K562 (cell line): ENCODE results near the gene COG3. TPM values are rescaled to one million over a fixed set of nuclear protein-coding genes. Genes with fewer than 3 reads are reported as not detected.

Experiments used
- ILF3 ChIP-seq: fragments of 450-650 bp; IDR thresholded peaks from 2 replicates; pipeline ENCODE4 v1.6.1; 2018; ENCODE audit warnings: antibody characterized with exemption, mild to moderate bottlenecking, moderate library complexity, borderline replicate concordance
- LEF1 ChIP-seq: fragments of 450-650 bp; IDR thresholded peaks from 2 replicates; pipeline ENCODE4 v1.6.1; 2016; ENCODE audit warnings: mild to moderate bottlenecking
- polyA plus RNA-seq, 8 experiments: library from polyadenylated mRNA; depleted of rRNA in 4 of 8; stranded (reverse) in 5 of 8; unstranded in 3 of 8; fragments of >200 nt; fragmentation: Nextera tagmentation in 2 of 8; fragmentation: Illumina TruSeq in 1 of 8; extraction: Ambion mirVana in 2 of 8; extraction: Trizol in 1 of 8; gene quantifications; 2 replicates each; pipeline versions ENCODE4 v1.2.1 to v1.2.3, GENCODE V29; 2011 to 2014; ENCODE audit warnings: inconsistent platforms in 1 of 8, missing spikeins in 1 of 8
- total RNA-seq, 7 experiments: library from RNA; depleted of rRNA in 6 of 7; stranded (reverse); fragments of >200 nt in 6 of 7; fragmentation: Illumina TruSeq in 2 of 7; extraction: Trizol in 2 of 7; gene quantifications; 2 replicates each; pipeline versions ENCODE4 v1.2.1 to v1.2.3, GENCODE V29; 2011 to 2021; ENCODE audit warnings: low replicate concordance in 1 of 7
- TF ChIP-seq, protein P1 (sequence below): fragments of 450-650 bp; IDR thresholded peaks from 2 replicates; pipeline ENCODE4 v1.6.1; 2016; ENCODE audit warnings: mild to moderate bottlenecking, moderate library complexity
- TF ChIP-seq, protein P2 (sequence below): fragments of 250-450 bp; sonication (Bioruptor Pico); IDR thresholded peaks from 2 replicates; pipeline ENCODE4 v1.8.0; 2021; ENCODE audit warnings: moderate library complexity, mild to moderate bottlenecking, inconsistent platforms
- TF ChIP-seq, protein P3 (sequence below): sonication (generic); formaldehyde crosslinking; IDR thresholded peaks from 2 replicates; pipeline ENCODE4 v1.8.0; 2023; ENCODE audit warnings: missing genetic modification reagents, mild to moderate bottlenecking, borderline replicate concordance

Gene COG3
- total and polyA plus RNA-seq, 9 of the 15 experiments (the other 6 are each of a cell fraction or from before 2014, with no cell fraction given) = 3.9 to 22.9 (median 14.5) TPM

- TF ChIP-seq, protein P1, sequence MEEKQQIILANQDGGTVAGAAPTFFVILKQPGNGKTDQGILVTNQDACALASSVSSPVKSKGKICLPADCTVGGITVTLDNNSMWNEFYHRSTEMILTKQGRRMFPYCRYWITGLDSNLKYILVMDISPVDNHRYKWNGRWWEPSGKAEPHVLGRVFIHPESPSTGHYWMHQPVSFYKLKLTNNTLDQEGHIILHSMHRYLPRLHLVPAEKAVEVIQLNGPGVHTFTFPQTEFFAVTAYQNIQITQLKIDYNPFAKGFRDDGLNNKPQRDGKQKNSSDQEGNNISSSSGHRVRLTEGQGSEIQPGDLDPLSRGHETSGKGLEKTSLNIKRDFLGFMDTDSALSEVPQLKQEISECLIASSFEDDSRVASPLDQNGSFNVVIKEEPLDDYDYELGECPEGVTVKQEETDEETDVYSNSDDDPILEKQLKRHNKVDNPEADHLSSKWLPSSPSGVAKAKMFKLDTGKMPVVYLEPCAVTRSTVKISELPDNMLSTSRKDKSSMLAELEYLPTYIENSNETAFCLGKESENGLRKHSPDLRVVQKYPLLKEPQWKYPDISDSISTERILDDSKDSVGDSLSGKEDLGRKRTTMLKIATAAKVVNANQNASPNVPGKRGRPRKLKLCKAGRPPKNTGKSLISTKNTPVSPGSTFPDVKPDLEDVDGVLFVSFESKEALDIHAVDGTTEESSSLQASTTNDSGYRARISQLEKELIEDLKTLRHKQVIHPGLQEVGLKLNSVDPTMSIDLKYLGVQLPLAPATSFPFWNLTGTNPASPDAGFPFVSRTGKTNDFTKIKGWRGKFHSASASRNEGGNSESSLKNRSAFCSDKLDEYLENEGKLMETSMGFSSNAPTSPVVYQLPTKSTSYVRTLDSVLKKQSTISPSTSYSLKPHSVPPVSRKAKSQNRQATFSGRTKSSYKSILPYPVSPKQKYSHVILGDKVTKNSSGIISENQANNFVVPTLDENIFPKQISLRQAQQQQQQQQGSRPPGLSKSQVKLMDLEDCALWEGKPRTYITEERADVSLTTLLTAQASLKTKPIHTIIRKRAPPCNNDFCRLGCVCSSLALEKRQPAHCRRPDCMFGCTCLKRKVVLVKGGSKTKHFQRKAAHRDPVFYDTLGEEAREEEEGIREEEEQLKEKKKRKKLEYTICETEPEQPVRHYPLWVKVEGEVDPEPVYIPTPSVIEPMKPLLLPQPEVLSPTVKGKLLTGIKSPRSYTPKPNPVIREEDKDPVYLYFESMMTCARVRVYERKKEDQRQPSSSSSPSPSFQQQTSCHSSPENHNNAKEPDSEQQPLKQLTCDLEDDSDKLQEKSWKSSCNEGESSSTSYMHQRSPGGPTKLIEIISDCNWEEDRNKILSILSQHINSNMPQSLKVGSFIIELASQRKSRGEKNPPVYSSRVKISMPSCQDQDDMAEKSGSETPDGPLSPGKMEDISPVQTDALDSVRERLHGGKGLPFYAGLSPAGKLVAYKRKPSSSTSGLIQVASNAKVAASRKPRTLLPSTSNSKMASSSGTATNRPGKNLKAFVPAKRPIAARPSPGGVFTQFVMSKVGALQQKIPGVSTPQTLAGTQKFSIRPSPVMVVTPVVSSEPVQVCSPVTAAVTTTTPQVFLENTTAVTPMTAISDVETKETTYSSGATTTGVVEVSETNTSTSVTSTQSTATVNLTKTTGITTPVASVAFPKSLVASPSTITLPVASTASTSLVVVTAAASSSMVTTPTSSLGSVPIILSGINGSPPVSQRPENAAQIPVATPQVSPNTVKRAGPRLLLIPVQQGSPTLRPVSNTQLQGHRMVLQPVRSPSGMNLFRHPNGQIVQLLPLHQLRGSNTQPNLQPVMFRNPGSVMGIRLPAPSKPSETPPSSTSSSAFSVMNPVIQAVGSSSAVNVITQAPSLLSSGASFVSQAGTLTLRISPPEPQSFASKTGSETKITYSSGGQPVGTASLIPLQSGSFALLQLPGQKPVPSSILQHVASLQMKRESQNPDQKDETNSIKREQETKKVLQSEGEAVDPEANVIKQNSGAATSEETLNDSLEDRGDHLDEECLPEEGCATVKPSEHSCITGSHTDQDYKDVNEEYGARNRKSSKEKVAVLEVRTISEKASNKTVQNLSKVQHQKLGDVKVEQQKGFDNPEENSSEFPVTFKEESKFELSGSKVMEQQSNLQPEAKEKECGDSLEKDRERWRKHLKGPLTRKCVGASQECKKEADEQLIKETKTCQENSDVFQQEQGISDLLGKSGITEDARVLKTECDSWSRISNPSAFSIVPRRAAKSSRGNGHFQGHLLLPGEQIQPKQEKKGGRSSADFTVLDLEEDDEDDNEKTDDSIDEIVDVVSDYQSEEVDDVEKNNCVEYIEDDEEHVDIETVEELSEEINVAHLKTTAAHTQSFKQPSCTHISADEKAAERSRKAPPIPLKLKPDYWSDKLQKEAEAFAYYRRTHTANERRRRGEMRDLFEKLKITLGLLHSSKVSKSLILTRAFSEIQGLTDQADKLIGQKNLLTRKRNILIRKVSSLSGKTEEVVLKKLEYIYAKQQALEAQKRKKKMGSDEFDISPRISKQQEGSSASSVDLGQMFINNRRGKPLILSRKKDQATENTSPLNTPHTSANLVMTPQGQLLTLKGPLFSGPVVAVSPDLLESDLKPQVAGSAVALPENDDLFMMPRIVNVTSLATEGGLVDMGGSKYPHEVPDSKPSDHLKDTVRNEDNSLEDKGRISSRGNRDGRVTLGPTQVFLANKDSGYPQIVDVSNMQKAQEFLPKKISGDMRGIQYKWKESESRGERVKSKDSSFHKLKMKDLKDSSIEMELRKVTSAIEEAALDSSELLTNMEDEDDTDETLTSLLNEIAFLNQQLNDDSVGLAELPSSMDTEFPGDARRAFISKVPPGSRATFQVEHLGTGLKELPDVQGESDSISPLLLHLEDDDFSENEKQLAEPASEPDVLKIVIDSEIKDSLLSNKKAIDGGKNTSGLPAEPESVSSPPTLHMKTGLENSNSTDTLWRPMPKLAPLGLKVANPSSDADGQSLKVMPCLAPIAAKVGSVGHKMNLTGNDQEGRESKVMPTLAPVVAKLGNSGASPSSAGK = no peak
- TF ChIP-seq ILF3 = no peak
- TF ChIP-seq, protein P2, sequence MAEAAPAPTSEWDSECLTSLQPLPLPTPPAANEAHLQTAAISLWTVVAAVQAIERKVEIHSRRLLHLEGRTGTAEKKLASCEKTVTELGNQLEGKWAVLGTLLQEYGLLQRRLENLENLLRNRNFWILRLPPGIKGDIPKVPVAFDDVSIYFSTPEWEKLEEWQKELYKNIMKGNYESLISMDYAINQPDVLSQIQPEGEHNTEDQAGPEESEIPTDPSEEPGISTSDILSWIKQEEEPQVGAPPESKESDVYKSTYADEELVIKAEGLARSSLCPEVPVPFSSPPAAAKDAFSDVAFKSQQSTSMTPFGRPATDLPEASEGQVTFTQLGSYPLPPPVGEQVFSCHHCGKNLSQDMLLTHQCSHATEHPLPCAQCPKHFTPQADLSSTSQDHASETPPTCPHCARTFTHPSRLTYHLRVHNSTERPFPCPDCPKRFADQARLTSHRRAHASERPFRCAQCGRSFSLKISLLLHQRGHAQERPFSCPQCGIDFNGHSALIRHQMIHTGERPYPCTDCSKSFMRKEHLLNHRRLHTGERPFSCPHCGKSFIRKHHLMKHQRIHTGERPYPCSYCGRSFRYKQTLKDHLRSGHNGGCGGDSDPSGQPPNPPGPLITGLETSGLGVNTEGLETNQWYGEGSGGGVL (CRISPR knock-in tag) = no peak
- no peak for TF ChIP-seq LEF1
- TF ChIP-seq, protein P3, sequence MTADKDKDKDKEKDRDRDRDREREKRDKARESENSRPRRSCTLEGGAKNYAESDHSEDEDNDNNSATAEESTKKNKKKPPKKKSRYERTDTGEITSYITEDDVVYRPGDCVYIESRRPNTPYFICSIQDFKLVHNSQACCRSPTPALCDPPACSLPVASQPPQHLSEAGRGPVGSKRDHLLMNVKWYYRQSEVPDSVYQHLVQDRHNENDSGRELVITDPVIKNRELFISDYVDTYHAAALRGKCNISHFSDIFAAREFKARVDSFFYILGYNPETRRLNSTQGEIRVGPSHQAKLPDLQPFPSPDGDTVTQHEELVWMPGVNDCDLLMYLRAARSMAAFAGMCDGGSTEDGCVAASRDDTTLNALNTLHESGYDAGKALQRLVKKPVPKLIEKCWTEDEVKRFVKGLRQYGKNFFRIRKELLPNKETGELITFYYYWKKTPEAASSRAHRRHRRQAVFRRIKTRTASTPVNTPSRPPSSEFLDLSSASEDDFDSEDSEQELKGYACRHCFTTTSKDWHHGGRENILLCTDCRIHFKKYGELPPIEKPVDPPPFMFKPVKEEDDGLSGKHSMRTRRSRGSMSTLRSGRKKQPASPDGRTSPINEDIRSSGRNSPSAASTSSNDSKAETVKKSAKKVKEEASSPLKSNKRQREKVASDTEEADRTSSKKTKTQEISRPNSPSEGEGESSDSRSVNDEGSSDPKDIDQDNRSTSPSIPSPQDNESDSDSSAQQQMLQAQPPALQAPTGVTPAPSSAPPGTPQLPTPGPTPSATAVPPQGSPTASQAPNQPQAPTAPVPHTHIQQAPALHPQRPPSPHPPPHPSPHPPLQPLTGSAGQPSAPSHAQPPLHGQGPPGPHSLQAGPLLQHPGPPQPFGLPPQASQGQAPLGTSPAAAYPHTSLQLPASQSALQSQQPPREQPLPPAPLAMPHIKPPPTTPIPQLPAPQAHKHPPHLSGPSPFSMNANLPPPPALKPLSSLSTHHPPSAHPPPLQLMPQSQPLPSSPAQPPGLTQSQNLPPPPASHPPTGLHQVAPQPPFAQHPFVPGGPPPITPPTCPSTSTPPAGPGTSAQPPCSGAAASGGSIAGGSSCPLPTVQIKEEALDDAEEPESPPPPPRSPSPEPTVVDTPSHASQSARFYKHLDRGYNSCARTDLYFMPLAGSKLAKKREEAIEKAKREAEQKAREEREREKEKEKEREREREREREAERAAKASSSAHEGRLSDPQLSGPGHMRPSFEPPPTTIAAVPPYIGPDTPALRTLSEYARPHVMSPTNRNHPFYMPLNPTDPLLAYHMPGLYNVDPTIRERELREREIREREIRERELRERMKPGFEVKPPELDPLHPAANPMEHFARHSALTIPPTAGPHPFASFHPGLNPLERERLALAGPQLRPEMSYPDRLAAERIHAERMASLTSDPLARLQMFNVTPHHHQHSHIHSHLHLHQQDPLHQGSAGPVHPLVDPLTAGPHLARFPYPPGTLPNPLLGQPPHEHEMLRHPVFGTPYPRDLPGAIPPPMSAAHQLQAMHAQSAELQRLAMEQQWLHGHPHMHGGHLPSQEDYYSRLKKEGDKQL = no peak
These were observed 26.8 kb upstream of the COG3 start (continued) for GRCh38 chr13:45437947-45438346.
